H1 (cell line): ENCODE results near the gene EDEM2. TPM values are rescaled to one million over a fixed set of nuclear protein-coding genes. Genes with fewer than 3 reads are reported as not detected.
"Not testable (repeated sequence)": the region's sequence is repeated elsewhere in the genome, so short reads cannot be mapped to it uniquely, and the experiment has no call there.

Experiments
- CTCF ChIA-PET: fragments of 300-600 bp; sonication (Branson Sonifier 250); formaldehyde crosslinking; loops from one replicate; lab custom pipeline; 2021; ENCODE audit not compliant: partially characterized antibody; lab: Charles Lee
- POLR2A ChIA-PET: fragments of 300-600 bp; sonication (Branson Sonifier 250); formaldehyde crosslinking; loops from one replicate; lab custom pipeline; 2021; ENCODE audit warnings: inconsistent platforms; ENCODE audit not compliant: partially characterized antibody; lab: Charles Lee
- DNase-seq, 2 experiments: peaks; one replicate each; pipeline versions ENCODE4 v3.0.0 to v3.0.0-alpha.2; 2010 to 2022; ENCODE audit warnings: low spot score in 2 of 2, low read depth in 1 of 2, mixed read lengths in 1 of 2
- FAIRE-seq: peaks from 2 replicates; lab custom pipeline; 2011; peaks lifted over from hg19 to GRCh38; lab: Jason Lieb, UNC
- H2AFZ ChIP-seq: 2 replicates; pipeline ENCODE4 v1.8.1; 2012; ENCODE audit warnings: low read length, inconsistent platforms
- H2AK5ac ChIP-seq: 2 replicates; pipeline ENCODE4 v1.6.1; 2013; ENCODE audit warnings: low read depth, low read length
- H2BK120ac ChIP-seq: replicated peaks from 2 replicates; pipeline ENCODE3; 2013; ENCODE audit warnings: low read depth, low read length, inconsistent platforms
- H2BK12ac ChIP-seq: 2 replicates; pipeline ENCODE4 v1.6.1; 2013; ENCODE audit warnings: low read depth, low read length
- H2BK15ac ChIP-seq: 2 replicates; pipeline ENCODE4 v1.6.1; 2013; ENCODE audit warnings: low read length
- H2BK20ac ChIP-seq: 2 replicates; pipeline ENCODE4 v1.6.1; 2013; ENCODE audit warnings: low read length
- H2BK5ac ChIP-seq: 2 replicates; pipeline ENCODE4 v1.6.1; 2013; ENCODE audit warnings: low read depth, low read length
- H3K14ac ChIP-seq: 2 replicates; pipeline ENCODE4 v1.6.1; 2013; ENCODE audit warnings: inconsistent platforms; ENCODE audit not compliant: insufficient read length
- H3K18ac ChIP-seq: 2 replicates; pipeline ENCODE4 v1.6.1; 2013; ENCODE audit warnings: low read length; ENCODE audit errors: extremely low read depth
- H3K23ac ChIP-seq: 2 replicates; pipeline ENCODE4 v1.6.1; 2013; ENCODE audit warnings: inconsistent platforms; ENCODE audit not compliant: insufficient read length
- H3K23me2 ChIP-seq: 2 replicates; pipeline ENCODE4 v1.6.1; 2013; ENCODE audit warnings: low read depth, low read length
- H3K27ac ChIP-seq: 2 replicates; pipeline ENCODE4 v1.6.1; 2011; ENCODE audit warnings: low read depth, low read length, inconsistent platforms
- H3K27me3 ChIP-seq, 4 experiments: replicated peaks in 1 of 4; 1 replicate in 1 of 4; 2 replicates in 3 of 4; pipeline versions ENCODE4 v1.6.1 to v1.8.1; 2011 to 2013; ENCODE audit warnings: low read length in 3 of 4, mild to moderate bottlenecking in 3 of 4, inconsistent platforms in 2 of 4, mixed read lengths in 2 of 4, moderate library complexity in 1 of 4; ENCODE audit not compliant: control insufficient read depth in 3 of 4, insufficient read depth in 3 of 4; ENCODE audit errors: extremely low read depth in 1 of 4
- H3K36me3 ChIP-seq, 4 experiments: 2 replicates each; pipeline versions ENCODE4 v1.6.1 to v1.8.1; 2011 to 2013; ENCODE audit warnings: mild to moderate bottlenecking in 4 of 4, low read length in 3 of 4, moderate library complexity in 2 of 4, control low read depth in 1 of 4, inconsistent platforms in 1 of 4; ENCODE audit not compliant: insufficient read depth in 4 of 4, control insufficient read depth in 2 of 4
- H3K4ac ChIP-seq: replicated peaks from 2 replicates; pipeline ENCODE3; 2013; ENCODE audit warnings: low read length, low read depth, mixed read lengths, inconsistent platforms; ENCODE audit not compliant: insufficient read length
- H3K4me1 ChIP-seq, 4 experiments: replicated peaks in 1 of 4; 1 replicate in 1 of 4; 2 replicates in 3 of 4; pipeline versions ENCODE4 v1.6.1 to v1.8.1; 2011 to 2013; ENCODE audit warnings: low read length in 3 of 4, inconsistent platforms in 2 of 4, mixed read lengths in 1 of 4; ENCODE audit not compliant: insufficient read depth in 4 of 4, control insufficient read depth in 3 of 4
- H3K4me2 ChIP-seq, 2 experiments: 2 replicates each; pipeline versions ENCODE4 v1.6.1 to v1.8.1; 2011 to 2013; ENCODE audit warnings: low read depth in 2 of 2, low read length in 2 of 2, control low read depth in 1 of 2, inconsistent platforms in 1 of 2, mild to moderate bottlenecking in 1 of 2; ENCODE audit not compliant: insufficient read depth in 1 of 2
- H3K4me3 ChIP-seq, 4 experiments: fragments of 200-600, 300-600 bp in 1 of 4; sonication (generic), shearing (Covaris generic), sonication (Bioruptor Twin) in 1 of 4; 2 replicates each; pipeline versions ENCODE4 v1.5.1 to v1.8.1; 2011 to 2016; ENCODE audit warnings: low read length in 4 of 4, low read depth in 3 of 4, control low read depth in 2 of 4, inconsistent platforms in 2 of 4, mild to moderate bottlenecking in 2 of 4, mixed read lengths in 1 of 4, moderate library complexity in 1 of 4; ENCODE audit not compliant: insufficient read depth in 2 of 4; ENCODE audit errors: extremely low read depth in 1 of 4
- H3K56ac ChIP-seq: replicated peaks from 2 replicates; pipeline ENCODE3; 2013; ENCODE audit warnings: low read depth, mild to moderate bottlenecking, mixed read lengths, low read length, inconsistent platforms; ENCODE audit not compliant: insufficient read length
- H3K79me1 ChIP-seq: 2 replicates; pipeline ENCODE4 v1.6.1; 2013; ENCODE audit warnings: low read depth, low read length, control low read depth
- H3K79me2 ChIP-seq, 2 experiments: 2 replicates each; pipeline versions ENCODE4 v1.6.1 to v1.8.1; 2012 to 2013; ENCODE audit warnings: low read length in 2 of 2, mild to moderate bottlenecking in 2 of 2, inconsistent platforms in 1 of 2; ENCODE audit not compliant: insufficient read depth in 2 of 2, control insufficient read depth in 1 of 2
- H3K9ac ChIP-seq, 4 experiments: replicated peaks in 1 of 4; 1 replicate in 1 of 4; 2 replicates in 3 of 4; pipeline versions ENCODE4 v1.6.1 to v1.8.1; 2011 to 2013; ENCODE audit warnings: low read depth in 3 of 4, low read length in 3 of 4, control low read depth in 2 of 4, mild to moderate bottlenecking in 2 of 4, moderate library complexity in 2 of 4, inconsistent platforms in 1 of 4; ENCODE audit errors: extremely low read depth in 1 of 4
- H3K9me3 ChIP-seq, 2 experiments: 2 replicates each; pipeline versions ENCODE4 v1.6.1 to v1.8.1; 2012 to 2013; ENCODE audit warnings: mild to moderate bottlenecking in 2 of 2, moderate library complexity in 2 of 2, control low read depth in 1 of 2, inconsistent platforms in 1 of 2, low read depth in 1 of 2, low read length in 1 of 2, mixed read lengths in 1 of 2; ENCODE audit not compliant: insufficient read depth in 2 of 2
- H4K20me1 ChIP-seq, 2 experiments: replicated peaks in 1 of 2; 2 replicates each; pipeline versions ENCODE3 to v1.8.1; 2011 to 2013; ENCODE audit warnings: inconsistent platforms in 2 of 2, low read length in 2 of 2, mild to moderate bottlenecking in 1 of 2; ENCODE audit not compliant: insufficient read depth in 2 of 2, control insufficient read depth in 1 of 2
- H4K5ac ChIP-seq: 2 replicates; pipeline ENCODE4 v1.6.1; 2013; ENCODE audit warnings: low read length, low read depth, mixed read lengths, inconsistent platforms; ENCODE audit not compliant: insufficient read length
- H4K8ac ChIP-seq: 2 replicates; pipeline ENCODE4 v1.8.0; 2013; ENCODE audit warnings: mild to moderate bottlenecking, moderate library complexity, low read length, inconsistent platforms; ENCODE audit not compliant: insufficient read depth; ENCODE audit errors: extremely low read depth
- H4K91ac ChIP-seq: replicated peaks from 2 replicates; pipeline ENCODE3; 2013; ENCODE audit warnings: low read length, mixed read lengths, inconsistent platforms; ENCODE audit not compliant: insufficient read length
- POLR2AphosphoS5 ChIP-seq: IDR thresholded peaks from 2 replicates; pipeline ENCODE4 v1.6.1; 2011; ENCODE audit warnings: low read depth, low read length
- WGBS, 2 experiments: shearing (Covaris generic) in 1 of 2; methylation state at CpG; one replicate each; pipeline versions ENCODE4 v1.1.6 to v1.1.7; 2013 to 2015; ENCODE audit warnings: low lambda C conversion rate in 2 of 2, mixed read lengths in 2 of 2, inconsistent platforms in 1 of 2, low coverage in 1 of 2, missing lambda C conversion rate in 1 of 2; ENCODE audit not compliant: insufficient replicate concordance in 2 of 2, insufficient coverage in 1 of 2, insufficient read length in 1 of 2; ENCODE audit errors: extremely low coverage in 1 of 2, missing lambda C conversion rate in 1 of 2; 5-methylcytosine and 5-hydroxymethylcytosine counted together
- polyA plus RNA-seq, 7 experiments: library from polyadenylated mRNA; depleted of rRNA in 3 of 7; stranded (reverse) in 5 of 7; unstranded in 2 of 7; fragments of >200 nt in 5 of 7; fragments of 200-250 nt in 2 of 7; gene quantifications; 1 replicate in 5 of 7; 2 replicates in 1 of 7; 4 replicates in 1 of 7; pipeline versions ENCODE4 v1.2.1 to v1.2.3, GENCODE V29; 2011 to 2013; ENCODE audit warnings: missing spikeins in 2 of 7, mixed read lengths in 2 of 7
- total RNA-seq: library from RNA; stranded (reverse); fragmentation: NEBNext Ultra II Directional; extraction: Animal tissue kit (Norgen Biotek cat#: 25700); gene quantifications from 2 replicates; pipeline ENCODE4 v1.2.1, GENCODE V29; 2021

The EDEM2 gene
- total and polyA plus RNA-seq, 2 of the 8 experiments (the other 6 are each of a cell fraction or from before 2014, with no cell fraction given): 15.2 to 19.6 TPM

- TF ChIP-seq POLR2AphosphoS5: no peak
These were observed 69.8 kb downstream of the EDEM2 start (continued) for GRCh38 chr20:35077341-35077740.

- H2BK12ac ChIP-seq, H2AK5ac ChIP-seq, H3K4me3 ChIP-seq, H2AFZ ChIP-seq, H3K9ac ChIP-seq, H3K56ac ChIP-seq, H4K5ac ChIP-seq, H4K8ac ChIP-seq, H3K18ac ChIP-seq, H2BK15ac ChIP-seq, H3K4me2 ChIP-seq, H3K14ac ChIP-seq, H3K79me1 ChIP-seq, H4K20me1 ChIP-seq, H3K4ac ChIP-seq, H3K4me1 ChIP-seq, H2BK120ac ChIP-seq, FAIRE-seq, POLR2A ChIA-PET, H3K23ac ChIP-seq, CTCF ChIA-PET, H4K91ac ChIP-seq, H3K27ac ChIP-seq, H3K23me2 ChIP-seq, H3K79me2 ChIP-seq, H3K9me3 ChIP-seq, H3K27me3 ChIP-seq, DNase-seq, H2BK5ac ChIP-seq, H2BK20ac ChIP-seq: not testable (repeated sequence)
- peaks cover 0 to 22% (median 1%) of the 10 kb centered on the region in 4 experiments; a peak in 4 of 8 replicates for H3K36me3 ChIP-seq
- WGBS, 2 experiments: 89% methylated on average over 7 of the region's 8 CpGs; no CpG with 5 or more reads in 1 of the 2 experiments
These were observed 75.5 kb downstream of the EDEM2 start for GRCh38 chr20:35071436-35072153.
